Measurements from ENCODE around the gene MAST3. TPM values are rescaled to one million over a fixed set of nuclear protein-coding genes. Genes with fewer than 3 reads are reported as not detected.
"Not testable (repeated sequence)": the region's sequence is repeated elsewhere in the genome, so short reads cannot be mapped to it uniquely, and the experiment has no call there.

Gene MAST3
- total RNA-seq, 1 donor from 2014 or later = 5.0 TPM

- DNase-seq = no peak
Observed at GRCh38 chr19:18141031-18141430, 43.5 kb downstream of the MAST3 start.

- no peak for DNase-seq
Observed at GRCh38 chr19:18143902-18144301, 46.3 kb downstream of the MAST3 start.

- DNase-seq = no peak
Observed at GRCh38 chr19:18144361-18144760, 46.8 kb downstream of the MAST3 start.

- DNase-seq = no peak
Observed at GRCh38 chr19:18144906-18145305, 47.3 kb downstream of the MAST3 start.

GRCh38 chr19:18145391-18145999 is 47.9 kb downstream of the MAST3 start:
- no peak for DNase-seq

GRCh38 chr19:18147396-18147795 is 49.8 kb downstream of the MAST3 start:
- DNase-seq = no peak

- no peak for DNase-seq
Observed at GRCh38 chr19:18149596-18149975, 52.0 kb downstream of the MAST3 start.

GRCh38 chr19:18150776-18151624 is 53.4 kb downstream of the MAST3 start:
- DNase-seq = no peak

GRCh38 chr19:18152442-18152816 is 54.9 kb downstream of the MAST3 start:
- DNase-seq = peak; percentile 86

- DNase-seq = peak; percentile 97
Observed at GRCh38 chr19:18152817-18153555, 55.4 kb downstream of the MAST3 start, which contains the start of gene PIK3R2. Gene PIK3R2, plus strand, starts transcription at chr19:18153163. Its CDS starts 2,717 bp downstream, at chr19:18155880.

- DNase-seq = no peak
Observed at GRCh38 chr19:18153556-18154134, 56.1 kb downstream of the MAST3 start.

- DNase-seq = no peak
Observed at GRCh38 chr19:18155095-18156087, 57.8 kb downstream of the MAST3 start.

GRCh38 chr19:18156268-18156667 is 58.7 kb downstream of the MAST3 start:
- no peak for DNase-seq

- DNase-seq = peak; percentile 54
Observed at GRCh38 chr19:18156841-18157464, 59.4 kb downstream of the MAST3 start.

- DNase-seq = peak; percentile 52
Observed at GRCh38 chr19:18157465-18158063, 60.0 kb downstream of the MAST3 start.

GRCh38 chr19:18158467-18158866 is 60.9 kb downstream of the MAST3 start:
- DNase-seq = no peak

GRCh38 chr19:18159059-18159616 is 61.6 kb downstream of the MAST3 start:
- not testable (repeated sequence) for DNase-seq

GRCh38 chr19:18159810-18160209 is 62.2 kb downstream of the MAST3 start:
- DNase-seq = no peak

- DNase-seq = no peak
Observed at GRCh38 chr19:18160493-18160970, 63.0 kb downstream of the MAST3 start.
